Chondrocyte (in vitro differentiated cells): Measurements from ENCODE around the gene ADAP1. TPM values are rescaled to one million over a fixed set of nuclear protein-coding genes. Genes with fewer than 3 reads are reported as not detected.

Experiments
- DNase-seq: peaks from one replicate; pipeline ENCODE4 v3.0.0; 2021; ENCODE audit warnings: mixed read lengths, low spot score
- H3K27ac Mint-ChIP-seq: one replicate; pipeline ENCODE4 v1.8.0; 2021; ENCODE audit warnings: mild to moderate bottlenecking, moderate library complexity, mixed read lengths; ENCODE audit not compliant: unreplicated experiment
- H3K27me3 Mint-ChIP-seq: 2 replicates; pipeline ENCODE4 v1.8.0; 2021; ENCODE audit warnings: low read depth, mixed read lengths
- H3K36me3 Mint-ChIP-seq: 2 replicates; pipeline ENCODE4 v1.8.0; 2021; ENCODE audit warnings: low read depth, mixed read lengths
- H3K4me1 Mint-ChIP-seq: 2 replicates; pipeline ENCODE4 v1.8.0; 2021; ENCODE audit warnings: low read depth, mild to moderate bottlenecking, mixed read lengths
- H3K4me3 Mint-ChIP-seq: one replicate; pipeline ENCODE4 v1.8.0; 2021; ENCODE audit warnings: mild to moderate bottlenecking, moderate library complexity, mixed read lengths; ENCODE audit not compliant: unreplicated experiment
- H3K9me3 Mint-ChIP-seq: 2 replicates; pipeline ENCODE4 v1.8.0; 2021; ENCODE audit warnings: low read depth, mixed read lengths
- CTCF ChIP-seq: fragments of 200-600 bp; sonication (generic); IDR thresholded peaks from 2 replicates; pipeline ENCODE4 v1.5.0; 2021; ENCODE audit warnings: antibody characterized with exemption, mild to moderate bottlenecking, moderate library complexity
- total RNA-seq: library from RNA; stranded (reverse); gene quantifications from 3 replicates; pipeline ENCODE4 v1.2.1, GENCODE V29; 2021

The ADAP1 gene
- total RNA-seq, 1 donor from 2014 or later, result 6.7 TPM

GRCh38 chr7:930975-931758, 23.3 kb downstream of the ADAP1 start:
- H3K27me3 Mint-ChIP-seq, result peaks cover 1% of the 10 kb centered on the region
- H3K36me3 Mint-ChIP-seq, result no peaks in the 10 kb centered on the region
- peak; percentile 54 for DNase-seq
- no peaks in the 10 kb centered on the region for H3K9me3 Mint-ChIP-seq
- H3K4me3 Mint-ChIP-seq, result no peak overlapping the region
- peaks cover 13% of the 10 kb centered on the region for H3K4me1 Mint-ChIP-seq
- no peak for TF ChIP-seq CTCF
- H3K27ac Mint-ChIP-seq, result no peak overlapping the region

DNA sequence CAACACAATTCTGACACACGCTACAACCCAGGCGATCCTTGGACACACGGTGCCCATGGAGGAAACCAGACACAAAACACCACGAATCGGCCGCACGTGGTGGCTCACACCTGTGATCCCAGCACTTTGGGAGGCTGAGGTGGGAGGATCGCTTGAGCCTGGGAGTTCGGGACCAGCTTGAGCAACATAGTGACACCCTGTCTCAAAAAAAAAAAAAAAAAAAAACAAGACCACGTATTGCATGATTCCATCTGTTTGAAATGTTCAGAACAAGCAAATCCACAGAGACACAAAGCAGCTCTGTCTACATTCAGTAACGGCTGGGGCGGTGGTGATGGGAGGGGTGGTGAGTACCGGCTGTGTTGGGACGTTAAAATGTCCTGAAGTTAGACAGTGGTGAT, 25.2 kb downstream of the ADAP1 start:
- Mint-ChIP-seq H3K9me3 (no peaks in the 10 kb centered on the region), H3K27ac (peak overlapping the region; percentile 89), H3K36me3 (no peaks in the 10 kb centered on the region), H3K4me3 (no peak overlapping the region), H3K4me1 (peaks cover 20% of the 10 kb centered on the region), H3K27me3 (peaks cover 1% of the 10 kb centered on the region)
- DNase-seq, result peak; percentile 73
- no peak for TF ChIP-seq CTCF

- TF ChIP-seq CTCF, result no peak
- H3K27me3 Mint-ChIP-seq, result peaks cover under 1% of the 10 kb centered on the region
- no peak overlapping the region for H3K4me3 Mint-ChIP-seq
- H3K9me3 Mint-ChIP-seq, result no peaks in the 10 kb centered on the region
- DNase-seq, result peak; percentile 80
- no peak overlapping the region for H3K27ac Mint-ChIP-seq
- H3K4me1 Mint-ChIP-seq, result peaks cover 28% of the 10 kb centered on the region
- no peaks in the 10 kb centered on the region for H3K36me3 Mint-ChIP-seq
Measured at GRCh38 chr7:927031-927671, 27.3 kb downstream of the ADAP1 start.

GRCh38 chr7:926061-927030, 28.1 kb downstream of the ADAP1 start:
- no peaks in the 10 kb centered on the region for H3K9me3 Mint-ChIP-seq
- peaks cover 28% of the 10 kb centered on the region for H3K4me1 Mint-ChIP-seq
- no peak for TF ChIP-seq CTCF
- H3K36me3 Mint-ChIP-seq, result no peaks in the 10 kb centered on the region
- H3K4me3 Mint-ChIP-seq, result no peak overlapping the region
- no peaks in the 10 kb centered on the region for H3K27me3 Mint-ChIP-seq
- H3K27ac Mint-ChIP-seq, result no peak overlapping the region
- peak; percentile 85 for DNase-seq

GRCh38 chr7:925601-926000, 28.9 kb downstream of the ADAP1 start:
- Mint-ChIP-seq H3K27ac (no peak overlapping the region), H3K36me3 (no peaks in the 10 kb centered on the region), H3K4me1 (peaks cover 28% of the 10 kb centered on the region), H3K9me3 (no peaks in the 10 kb centered on the region), H3K4me3 (no peak overlapping the region), H3K27me3 (no peaks in the 10 kb centered on the region)
- no peak for TF ChIP-seq CTCF
- peak; percentile 93 for DNase-seq
